CD4-positive, alpha-beta T cell (primary cell): ENCODE results near the gene TLK1. TPM values are rescaled to one million over a fixed set of nuclear protein-coding genes. Genes with fewer than 3 reads are reported as not detected.
A peak's percentile ranks its signal among the peaks of the same experiment; 100 is the strongest.

Experiments used
- ATAC-seq: fragments of 200-7000 bp; cut with Tn5 transposase; one replicate; pipeline ENCODE4 v1.10.0; 2022; ENCODE audit warnings: mild to moderate bottlenecking; ENCODE audit not compliant: poor library complexity
- CTCF ChIA-PET: fragments of 350-600 bp; sonication (Branson Sonifier 250); formaldehyde crosslinking; loops from one replicate; lab custom pipeline; 2021; ENCODE audit warnings: antibody characterized with exemption, inconsistent platforms; lab: Charles Lee
- POLR2A ChIA-PET: fragments of 350-600 bp; sonication (Branson Sonifier 250); formaldehyde crosslinking; loops from one replicate; lab custom pipeline; 2021; ENCODE audit warnings: antibody characterized with exemption, inconsistent platforms; lab: Charles Lee
- DNase-seq, 14 experiments: peaks; one replicate each; pipeline ENCODE4 v3.0.0-alpha.2; 2013 to 2020; ENCODE audit warnings: mixed read lengths in 2 of 14
- H3K27ac ChIP-seq, 2 donors: one replicate each; pipeline versions ENCODE4 v1.5.1 to v1.7.0; 2013; ENCODE audit warnings: low read length in 2 of 2, low read depth in 1 of 2, mild to moderate bottlenecking in 1 of 2
- H3K27me3 ChIP-seq, 2 experiments: 1 replicate in 1 of 2; 2 replicates in 1 of 2; pipeline versions ENCODE4 v1.6.1 to v1.7.0; 2013; ENCODE audit warnings: low read length in 2 of 2, control low read depth in 1 of 2, mild to moderate bottlenecking in 1 of 2, moderate library complexity in 1 of 2; ENCODE audit not compliant: insufficient read depth in 2 of 2, control insufficient read depth in 1 of 2
- H3K36me3 ChIP-seq: one replicate; pipeline ENCODE4 v1.6.1; 2013; ENCODE audit warnings: low read length, control low read depth; ENCODE audit not compliant: insufficient read depth
- H3K4me1 ChIP-seq: one replicate; pipeline ENCODE4 v1.6.1; 2013; ENCODE audit warnings: low read length, control low read depth; ENCODE audit not compliant: insufficient read depth
- H3K4me3 ChIP-seq: one replicate; pipeline ENCODE4 v1.5.1; 2013; ENCODE audit warnings: mild to moderate bottlenecking, low read length, moderate library complexity
- H3K9me3 ChIP-seq, 2 experiments: 1 replicate in 1 of 2; 2 replicates in 1 of 2; pipeline versions ENCODE4 v1.6.1 to v1.7.0; 2013; ENCODE audit warnings: low read length in 2 of 2, mild to moderate bottlenecking in 2 of 2, control low read depth in 1 of 2, moderate library complexity in 1 of 2; ENCODE audit not compliant: control insufficient read depth in 1 of 2, insufficient read depth in 1 of 2
- H3K27ac Mint-ChIP-seq: one replicate; pipeline ENCODE4 v1.8.0; 2020; ENCODE audit warnings: mixed read lengths
- H3K27me3 Mint-ChIP-seq: one replicate; pipeline ENCODE4 v1.8.0; 2021; ENCODE audit warnings: mixed read lengths
- H3K36me3 Mint-ChIP-seq: one replicate; pipeline ENCODE4 v1.8.0; 2021; ENCODE audit warnings: low read depth, mixed read lengths
- H3K4me1 Mint-ChIP-seq: one replicate; pipeline ENCODE4 v1.8.0; 2021; ENCODE audit warnings: low read depth, mixed read lengths
- H3K4me3 Mint-ChIP-seq: one replicate; pipeline ENCODE4 v1.8.0; 2020; ENCODE audit warnings: mild to moderate bottlenecking, mixed read lengths
- H3K9me3 Mint-ChIP-seq: one replicate; pipeline ENCODE4 v1.8.0; 2020; ENCODE audit warnings: mixed read lengths
- intact Hi-C, 2 experiments: fragments of 100-400 bp; cut with DNase I in 1 of 2; cut with micrococcal nuclease in 1 of 2; formaldehyde crosslinking; loops; one replicate each; pipeline versions ENCODE4 v1.15.1 to v1.9.0; 2023 to 2025; cut with DNase I, micrococcal nuclease
- total RNA-seq, 174 experiments: library from RNA in 2 of 174; stranded (reverse) in 2 of 174; gene quantifications; one replicate each; pipeline ENCODE4 v1.2.3 and lab custom pipeline; 2021 to 2026
- TF ChIP-seq, protein P1 (sequence below): fragments of 200-600 bp; IDR thresholded peaks from one replicate; pipeline ENCODE4 v1.8.0; 2022; ENCODE audit warnings: antibody characterized with exemption, mild to moderate bottlenecking

TLK1 gene
- total RNA-seq, 2 experiments from 2014 or later, result 135 to 138 TPM

DNA sequence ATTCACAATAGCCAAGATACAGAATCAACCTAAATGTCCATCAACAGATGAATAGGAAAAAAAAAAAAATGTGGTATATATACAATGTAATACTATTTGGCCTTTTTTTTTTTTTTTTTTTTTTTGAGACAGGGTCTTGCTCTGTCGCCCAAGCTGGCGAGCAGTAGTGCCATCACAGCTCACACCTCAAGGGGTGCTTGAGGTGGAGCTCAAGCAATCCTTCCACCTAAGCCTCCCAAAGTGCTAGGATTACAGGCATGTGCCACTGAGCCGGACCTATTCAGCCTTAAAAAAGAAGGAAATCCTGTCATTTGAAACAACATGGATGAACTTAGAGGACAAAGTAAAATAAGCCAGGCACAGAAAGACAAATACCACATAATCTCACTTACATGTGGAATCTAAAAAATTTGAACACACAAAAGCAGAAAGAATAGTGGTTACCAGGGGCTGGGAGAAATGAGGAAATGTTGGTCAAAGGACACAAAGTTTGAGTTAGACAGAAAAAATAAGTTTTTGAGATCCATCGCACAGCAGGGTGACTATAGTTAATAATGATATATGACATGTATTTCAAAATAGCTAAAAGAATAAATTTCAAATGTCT lies 26.0 kb downstream of the TLK1 start:
- no peaks in the 10 kb centered on the region for H3K9me3 ChIP-seq
- H3K4me3 Mint-ChIP-seq, result peak overlapping the region; percentile 45
- TF ChIP-seq, protein P1, sequence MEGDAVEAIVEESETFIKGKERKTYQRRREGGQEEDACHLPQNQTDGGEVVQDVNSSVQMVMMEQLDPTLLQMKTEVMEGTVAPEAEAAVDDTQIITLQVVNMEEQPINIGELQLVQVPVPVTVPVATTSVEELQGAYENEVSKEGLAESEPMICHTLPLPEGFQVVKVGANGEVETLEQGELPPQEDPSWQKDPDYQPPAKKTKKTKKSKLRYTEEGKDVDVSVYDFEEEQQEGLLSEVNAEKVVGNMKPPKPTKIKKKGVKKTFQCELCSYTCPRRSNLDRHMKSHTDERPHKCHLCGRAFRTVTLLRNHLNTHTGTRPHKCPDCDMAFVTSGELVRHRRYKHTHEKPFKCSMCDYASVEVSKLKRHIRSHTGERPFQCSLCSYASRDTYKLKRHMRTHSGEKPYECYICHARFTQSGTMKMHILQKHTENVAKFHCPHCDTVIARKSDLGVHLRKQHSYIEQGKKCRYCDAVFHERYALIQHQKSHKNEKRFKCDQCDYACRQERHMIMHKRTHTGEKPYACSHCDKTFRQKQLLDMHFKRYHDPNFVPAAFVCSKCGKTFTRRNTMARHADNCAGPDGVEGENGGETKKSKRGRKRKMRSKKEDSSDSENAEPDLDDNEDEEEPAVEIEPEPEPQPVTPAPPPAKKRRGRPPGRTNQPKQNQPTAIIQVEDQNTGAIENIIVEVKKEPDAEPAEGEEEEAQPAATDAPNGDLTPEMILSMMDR, result no peak
- H3K4me1 Mint-ChIP-seq, result peaks cover 90% of the 10 kb centered on the region
- ATAC-seq, result no peak
- H3K27me3 Mint-ChIP-seq, result no peaks in the 10 kb centered on the region
- no peaks in the 10 kb centered on the region for H3K36me3 ChIP-seq
- H3K27ac ChIP-seq, result no peak overlapping the region
- H3K27me3 ChIP-seq, result no peaks in the 10 kb centered on the region
- H3K27ac Mint-ChIP-seq, result no peak overlapping the region
- no peaks in the 10 kb centered on the region for H3K9me3 Mint-ChIP-seq
- POLR2A ChIA-PET, result interaction anchor here (1.2 kb wide), 1 partner anchor 48 kb away, joined by 4 read pairs; no protein-coding TSS in a partner anchor
- intact Hi-C loops, result no loop called here
- H3K4me3 ChIP-seq, result no peak overlapping the region
- peaks cover 4% of the 10 kb centered on the region for H3K36me3 Mint-ChIP-seq
- DNase-seq, result no peak
- peaks cover 32% of the 10 kb centered on the region for H3K4me1 ChIP-seq
- CTCF ChIA-PET, result interaction anchor here (1.5 to 1.6 kb wide), 2 partner anchors 19 to 24 kb away, joined by 3 to 4 read pairs; no protein-coding TSS in a partner anchor

DNA sequence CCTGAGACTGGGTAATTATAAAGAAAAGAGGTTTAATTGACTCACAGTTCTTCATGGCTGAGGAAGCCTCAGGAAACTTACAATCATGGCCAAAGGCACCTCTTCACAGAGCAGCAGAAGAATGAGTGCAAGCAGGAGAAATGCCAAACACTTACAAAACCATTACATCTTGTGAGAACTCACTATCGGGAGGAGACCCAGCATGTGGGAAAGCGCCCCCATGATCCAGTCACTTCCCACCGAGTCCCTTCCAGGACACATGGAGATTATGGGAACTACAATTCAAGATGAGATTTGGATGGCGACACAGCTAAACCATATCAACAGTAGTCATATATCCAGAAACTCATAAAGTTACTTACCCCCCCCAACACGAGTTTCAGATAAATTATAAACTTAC lies 28.6 kb downstream of the TLK1 start:
- no peaks in the 10 kb centered on the region for H3K27me3 ChIP-seq
- Mint-ChIP-seq H3K9me3 (no peaks in the 10 kb centered on the region), H3K36me3 (peaks cover 4% of the 10 kb centered on the region), H3K27me3 (no peaks in the 10 kb centered on the region), H3K27ac (no peak overlapping the region), H3K4me1 (peaks cover 94% of the 10 kb centered on the region), H3K4me3 (no peak overlapping the region)
- H3K27ac ChIP-seq, result no peak overlapping the region
- no peaks in the 10 kb centered on the region for H3K36me3 ChIP-seq
- no peaks in the 10 kb centered on the region for H3K9me3 ChIP-seq
- ChIA-PET CTCF (no interaction called here), POLR2A (no interaction called here)
- no peak overlapping the region for H3K4me3 ChIP-seq
- ATAC-seq (no peak), DNase-seq (no peak)
- intact Hi-C loops, result no loop called here
- TF ChIP-seq, protein P1, result no peak
- peaks cover 23% of the 10 kb centered on the region for H3K4me1 ChIP-seq

DNA sequence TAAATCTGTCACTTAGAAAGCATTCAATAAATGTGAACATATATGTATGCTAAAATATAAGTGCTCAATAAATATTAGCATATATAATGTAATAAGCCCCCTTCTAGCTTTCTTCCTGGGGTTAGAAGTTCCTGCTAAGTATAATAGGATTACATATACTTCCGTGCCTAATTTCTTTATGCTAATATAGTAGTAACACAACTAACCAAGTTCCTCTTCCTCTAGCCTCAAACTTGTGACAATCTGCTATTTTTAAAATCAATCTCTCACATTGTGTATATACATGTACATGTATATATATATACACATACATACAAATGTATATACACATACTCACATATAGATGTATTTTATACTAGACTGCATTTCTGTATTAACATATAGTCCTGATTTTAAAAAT lies 32.2 kb downstream of the TLK1 start:
- no peak overlapping the region for H3K4me3 ChIP-seq
- Mint-ChIP-seq H3K4me3 (no peak overlapping the region), H3K36me3 (peaks cover 4% of the 10 kb centered on the region), H3K27me3 (no peaks in the 10 kb centered on the region), H3K4me1 (peaks cover 88% of the 10 kb centered on the region), H3K9me3 (no peaks in the 10 kb centered on the region), H3K27ac (no peak overlapping the region)
- intact Hi-C loops, result no loop called here
- H3K36me3 ChIP-seq, result no peaks in the 10 kb centered on the region
- no peaks in the 10 kb centered on the region for H3K9me3 ChIP-seq
- DNase-seq, result no peak
- TF ChIP-seq, protein P1, result no peak
- no peaks in the 10 kb centered on the region for H3K27me3 ChIP-seq
- CTCF ChIA-PET, result no interaction called here
- H3K27ac ChIP-seq, result no peak overlapping the region
- POLR2A ChIA-PET, result no interaction called here
- ATAC-seq, result no peak
- H3K4me1 ChIP-seq, result peaks cover 10% of the 10 kb centered on the region
